Activated T-cell treated with anti-CD3 and anti-CD28 coated beads for 48 hours (primary cell): ENCODE measurements around the gene ZMYND19.
"Not testable (repeated sequence)": the region's sequence is repeated elsewhere in the genome, so short reads cannot be mapped to it uniquely, and the experiment has no call there.

Source experiments
- DNase-seq: peaks from one replicate; pipeline ENCODE4 v3.0.0-alpha.2; 2020; ENCODE audit warnings: low read depth

ZMYND19 gene

GRCh38 chr9:137554349-137554748 lies 36.0 kb downstream of the ZMYND19 start:
- no peak for DNase-seq

- DNase-seq: not testable (repeated sequence)
Observed at GRCh38 chr9:137553654-137554053, 36.7 kb downstream of the ZMYND19 start.

- DNase-seq: no peak
Observed at GRCh38 chr9:137552022-137552768, 38.1 kb downstream of the ZMYND19 start.

- peak; percentile 92 for DNase-seq
Observed at GRCh38 chr9:137551264-137552021, 38.9 kb downstream of the ZMYND19 start, which contains the start of gene MRPL41. MRPL41 (plus strand) TSS chr9:137551879; CDS start chr9:137552082, 203 bp downstream.

GRCh38 chr9:137550958-137551263 lies 39.4 kb downstream of the ZMYND19 start:
- DNase-seq: not testable (repeated sequence)

- DNase-seq: peak; percentile 31
Observed at GRCh38 chr9:137550231-137550621, 40.1 kb downstream of the ZMYND19 start, which contains the start of gene PNPLA7. PNPLA7 (minus strand) TSS chr9:137550402; CDS start chr9:137550197, 205 bp downstream.

- DNase-seq: no peak
Observed at GRCh38 chr9:137547687-137548543, 42.4 kb downstream of the ZMYND19 start.

- no peak for DNase-seq
Observed at GRCh38 chr9:137545123-137545522, 45.2 kb downstream of the ZMYND19 start.

GRCh38 chr9:137544176-137544760 lies 46.0 kb downstream of the ZMYND19 start:
- no peak for DNase-seq

GRCh38 chr9:137543237-137543963 lies 46.9 kb downstream of the ZMYND19 start:
- DNase-seq: no peak

- no peak for DNase-seq
Observed at GRCh38 chr9:137542486-137542885, 47.8 kb downstream of the ZMYND19 start.

GRCh38 chr9:137540536-137540935 lies 49.8 kb downstream of the ZMYND19 start:
- no peak for DNase-seq

GRCh38 chr9:137538058-137538457 lies 52.3 kb downstream of the ZMYND19 start:
- DNase-seq: no peak

GRCh38 chr9:137536594-137537131 lies 53.6 kb downstream of the ZMYND19 start:
- not testable (repeated sequence) for DNase-seq

GRCh38 chr9:137535120-137535428 lies 55.2 kb downstream of the ZMYND19 start:
- peak; percentile 18 for DNase-seq

GRCh38 chr9:137534256-137535119 lies 55.8 kb downstream of the ZMYND19 start:
- no peak for DNase-seq

- not testable (repeated sequence) for DNase-seq
Observed at GRCh38 chr9:137532891-137533468, 57.3 kb downstream of the ZMYND19 start.
